Activated CD4-positive, alpha-beta T cell treated with anti-CD3 and anti-CD28 coated beads, Interleukin-2, amount 50 U/mL, for 16 hours (primary cell): ENCODE data around the gene KCNH1.

Experiments
- DNase-seq: peaks from one replicate; pipeline ENCODE4 v3.0.0-alpha.2; 2020

The KCNH1 gene

GRCh38 chr1:210992837-210993236 is 141.1 kb downstream of the KCNH1 start:
- no peak for DNase-seq

GRCh38 chr1:210989905-210990304 is 144.0 kb downstream of the KCNH1 start:
- DNase-seq = no peak

- DNase-seq = no peak
These were observed 152.5 kb downstream of the KCNH1 start for GRCh38 chr1:210981490-210981889.

- no peak for DNase-seq
These were observed 153.9 kb downstream of the KCNH1 start for GRCh38 chr1:210980082-210980481.

GRCh38 chr1:210978974-210979354 is 155.0 kb downstream of the KCNH1 start:
- DNase-seq = no peak

GRCh38 chr1:210978316-210978973 is 155.5 kb downstream of the KCNH1 start:
- no peak for DNase-seq

- no peak for DNase-seq
These were observed 182.7 kb downstream of the KCNH1 start for GRCh38 chr1:210951279-210951678.

- peak; percentile 65 for DNase-seq
These were observed 183.9 kb downstream of the KCNH1 start for GRCh38 chr1:210949940-210950546.

- DNase-seq = no peak
These were observed 184.5 kb downstream of the KCNH1 start for GRCh38 chr1:210949489-210949888.

- DNase-seq = no peak
These were observed 184.9 kb downstream of the KCNH1 start for GRCh38 chr1:210949039-210949438.

- DNase-seq = no peak
These were observed 189.7 kb downstream of the KCNH1 start for GRCh38 chr1:210944252-210944651.

- no peak for DNase-seq
These were observed 191.4 kb downstream of the KCNH1 start for GRCh38 chr1:210942513-210942912.

GRCh38 chr1:210940081-210940617 is 193.8 kb downstream of the KCNH1 start:
- no peak for DNase-seq

GRCh38 chr1:210938416-210938925 is 195.5 kb downstream of the KCNH1 start:
- DNase-seq = no peak

GRCh38 chr1:210937846-210938245 is 196.1 kb downstream of the KCNH1 start:
- no peak for DNase-seq

GRCh38 chr1:210935905-210936304 is 198.0 kb downstream of the KCNH1 start:
- DNase-seq = no peak

GRCh38 chr1:210932104-210932503 is 201.8 kb downstream of the KCNH1 start:
- DNase-seq = no peak

GRCh38 chr1:210922666-210923065 is 211.3 kb downstream of the KCNH1 start:
- no peak for DNase-seq

- no peak for DNase-seq
These were observed 212.9 kb downstream of the KCNH1 start for GRCh38 chr1:210920716-210921694.

GRCh38 chr1:210920258-210920657 is 213.7 kb downstream of the KCNH1 start:
- DNase-seq = no peak

- no peak for DNase-seq
These were observed 215.1 kb downstream of the KCNH1 start for GRCh38 chr1:210918893-210919292.

- DNase-seq = no peak
These were observed 216.3 kb downstream of the KCNH1 start for GRCh38 chr1:210917560-210918169.

GRCh38 chr1:210916548-210916947 is 217.4 kb downstream of the KCNH1 start:
- DNase-seq = no peak
